Amygdala (tissue), 56 donors: Measurements from ENCODE around the gene TMEM38A.

Experiments
- DNase-seq, 56 donors: peaks; one replicate each; lab custom pipeline; 2025; lab: John Stamatoyannopoulos, UW

TMEM38A gene

DNA sequence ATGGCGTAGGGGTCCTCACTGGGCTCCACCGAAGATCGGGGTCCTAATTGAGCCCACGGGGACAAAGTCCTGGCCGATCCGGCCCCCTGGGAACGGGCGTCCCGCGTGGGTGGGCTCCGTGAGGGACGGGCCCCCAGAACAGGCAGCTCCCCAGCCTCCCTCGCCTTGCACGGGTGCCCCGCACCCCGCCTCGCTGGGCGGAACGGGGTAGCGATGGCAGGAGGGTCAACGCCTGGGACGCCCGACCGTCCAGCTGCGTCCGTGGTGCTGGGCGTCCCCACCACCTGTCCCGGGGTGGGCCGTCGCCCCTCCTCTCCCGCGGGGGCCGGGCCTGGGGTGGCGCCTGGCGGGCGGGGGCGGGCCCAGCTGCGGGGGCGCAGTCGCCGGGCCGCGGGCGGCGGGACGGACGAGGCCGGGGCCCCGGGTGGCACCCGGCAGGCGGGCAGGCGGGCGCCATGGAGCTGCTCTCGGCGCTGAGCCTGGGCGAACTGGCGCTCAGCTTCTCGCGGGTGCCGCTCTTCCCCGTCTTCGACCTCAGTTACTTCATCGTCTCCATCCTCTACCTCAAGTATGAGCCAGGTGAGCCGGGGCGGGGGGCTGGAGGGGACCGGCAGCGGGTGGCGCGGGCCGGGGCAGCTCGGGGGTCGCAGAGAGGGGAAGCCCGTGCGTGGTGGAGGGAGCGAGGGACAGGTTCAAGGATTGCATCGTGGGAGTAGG is at the start of gene TMEM38A:
Gene TMEM38A, plus strand, starts transcription at position 377 of the 717 bp plus-strand sequence. Its CDS starts 79 bp downstream, at position 456.
- DNase-seq, result peak in 30 of 56 donors; percentile 10 to 52 (median 32)

GRCh38 chr19:16612636-16613035 is 48.3 kb upstream of the TMEM38A start:
- no peak for DNase-seq

- DNase-seq, result no peak
These were observed 47.1 kb upstream of the TMEM38A start for GRCh38 chr19:16613841-16614240.

- no peak for DNase-seq
These were observed 46.0 kb upstream of the TMEM38A start for GRCh38 chr19:16614941-16615340.

DNA sequence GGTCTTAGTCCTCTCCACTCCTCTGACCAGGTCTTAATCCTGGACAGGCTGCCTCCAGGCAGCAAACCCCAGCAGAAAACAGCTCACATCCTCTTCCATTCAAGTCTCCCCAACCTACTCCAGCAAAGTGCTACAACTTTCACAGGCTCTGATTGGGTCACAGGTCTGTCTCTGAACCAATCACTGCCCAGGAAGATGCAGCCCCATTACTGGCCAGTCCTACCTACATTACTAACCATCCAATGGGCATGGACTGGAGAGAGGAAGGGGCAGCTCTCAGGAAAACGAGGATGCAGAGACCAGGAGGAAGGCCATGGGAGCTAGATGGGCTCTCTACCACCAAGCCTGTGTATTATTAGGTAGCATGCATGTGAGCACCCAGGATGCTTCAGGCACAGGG is 45.1 kb upstream of the TMEM38A start:
- no peak for DNase-seq

DNA sequence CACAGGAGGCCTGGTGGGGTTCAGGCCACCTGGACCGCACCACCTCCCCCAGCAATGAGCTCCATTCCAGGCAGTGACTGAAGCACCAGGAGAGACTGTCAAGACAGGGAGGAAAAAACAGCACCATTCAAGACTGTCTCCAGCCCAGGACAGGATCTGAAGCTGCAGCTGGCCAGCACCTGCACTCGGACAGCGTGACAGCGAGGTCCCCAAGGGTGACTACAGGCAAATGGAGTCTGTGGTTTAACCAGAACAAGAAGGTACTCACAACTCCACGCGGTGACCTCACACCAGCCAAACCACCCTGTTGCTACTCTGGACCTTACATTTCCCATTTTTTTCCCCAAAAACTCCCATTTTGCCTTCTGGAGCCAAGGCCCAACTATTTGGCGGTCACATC is 42.7 kb upstream of the TMEM38A start:
- no peak for DNase-seq

DNA sequence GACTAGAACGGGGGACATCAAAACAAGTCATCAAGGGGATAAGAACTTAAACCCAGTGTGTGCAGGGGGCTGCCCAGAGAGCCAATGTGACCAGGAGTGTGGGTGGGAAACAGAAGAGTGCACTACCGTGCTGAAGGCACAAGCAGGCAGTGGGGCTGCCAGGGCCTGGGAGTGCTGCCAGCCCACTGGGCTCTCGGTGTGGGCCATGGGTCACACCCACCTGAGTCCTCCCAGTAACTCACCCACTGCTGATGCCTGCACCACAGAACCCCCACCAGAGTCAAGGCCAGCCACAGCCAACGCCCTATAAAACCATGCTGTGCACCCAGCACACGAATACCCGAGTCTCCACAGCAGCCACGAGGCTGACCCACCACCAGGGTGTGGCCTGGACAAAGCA is 41.5 kb upstream of the TMEM38A start:
- peak in 2 of 56 donors; percentile 5 to 25 for DNase-seq

DNA sequence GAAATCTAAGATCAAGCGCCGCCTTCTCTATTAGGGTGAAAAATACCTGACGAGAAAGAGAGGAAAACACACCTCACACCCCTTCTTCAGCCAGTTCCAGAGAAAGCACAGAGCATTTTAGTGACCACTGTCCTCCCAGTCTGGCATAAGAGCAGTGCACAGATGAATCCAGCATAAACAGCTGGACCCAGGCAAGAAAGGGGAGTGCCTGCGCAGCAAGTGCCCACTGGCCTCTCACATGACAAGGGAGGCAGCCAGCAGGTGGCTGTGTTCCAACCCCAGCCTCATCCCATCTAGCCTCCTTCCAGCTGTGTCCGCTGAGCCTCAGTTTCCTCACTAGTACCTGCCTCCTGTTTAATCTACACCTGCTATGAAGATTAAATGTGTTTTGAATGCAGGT is 40.9 kb upstream of the TMEM38A start:
- DNase-seq, result peak in 4 of 56 donors; percentile 2 to 20 (median 12)

GRCh38 chr19:16620584-16620983 is 40.4 kb upstream of the TMEM38A start:
- DNase-seq, result no peak

DNA sequence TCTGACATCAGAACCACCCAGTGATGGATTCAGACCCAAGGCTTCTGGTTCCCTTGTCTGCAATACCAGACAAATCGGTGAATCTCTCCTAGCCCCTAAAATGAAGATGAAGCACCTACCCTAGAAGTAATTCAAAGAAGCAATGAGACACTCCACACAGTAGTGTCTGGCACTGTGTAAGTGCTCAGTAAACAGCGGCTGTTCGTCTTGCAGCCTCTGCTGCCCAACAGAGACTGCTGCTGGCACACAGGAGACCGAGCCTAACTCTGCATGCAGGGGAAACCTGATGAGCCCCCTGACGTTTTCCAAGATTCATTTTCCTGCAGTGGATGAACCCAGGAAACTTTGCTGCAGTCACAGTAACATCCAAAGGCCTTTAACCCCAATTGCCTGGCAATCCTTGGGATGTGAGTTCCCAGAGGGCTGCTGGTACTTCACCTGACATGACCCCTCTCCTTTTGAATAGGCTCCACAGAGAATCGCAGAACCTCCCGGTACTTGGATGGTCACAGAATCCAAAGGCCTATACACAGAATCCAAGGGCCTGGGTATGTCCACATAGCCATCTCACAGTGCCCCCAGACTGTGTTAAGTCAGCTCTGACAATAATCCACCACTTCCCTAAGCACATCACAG is 39.7 kb upstream of the TMEM38A start:
- no peak for DNase-seq

DNA sequence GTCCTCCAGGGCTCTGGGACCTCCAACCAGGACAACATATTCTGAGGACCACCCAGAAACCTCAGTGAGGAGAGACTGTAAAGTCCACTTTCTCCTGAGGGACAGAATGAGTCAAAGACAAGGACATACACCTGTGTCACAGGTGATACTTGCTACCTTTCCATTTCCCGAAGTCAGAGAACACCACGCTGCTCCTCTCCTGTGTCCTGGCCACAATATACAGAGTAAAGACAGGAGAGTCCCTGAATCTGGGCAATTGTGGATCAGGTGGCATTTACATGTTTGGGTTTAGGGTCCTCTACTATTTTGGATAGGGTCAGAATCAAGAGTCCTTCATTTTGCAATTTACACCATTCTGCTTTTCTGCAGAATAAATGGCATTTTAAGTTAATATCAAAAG is 37.9 kb upstream of the TMEM38A start:
- no peak for DNase-seq

- DNase-seq, result no peak
These were observed 37.4 kb upstream of the TMEM38A start for GRCh38 chr19:16623576-16623975.

- no peak for DNase-seq
These were observed 36.7 kb upstream of the TMEM38A start for GRCh38 chr19:16624236-16624635.

GRCh38 chr19:16625163-16625958 is 35.6 kb upstream of the TMEM38A start:
- DNase-seq, result no peak

- DNase-seq, result no peak
These were observed 34.1 kb upstream of the TMEM38A start for GRCh38 chr19:16626796-16627192.

DNA sequence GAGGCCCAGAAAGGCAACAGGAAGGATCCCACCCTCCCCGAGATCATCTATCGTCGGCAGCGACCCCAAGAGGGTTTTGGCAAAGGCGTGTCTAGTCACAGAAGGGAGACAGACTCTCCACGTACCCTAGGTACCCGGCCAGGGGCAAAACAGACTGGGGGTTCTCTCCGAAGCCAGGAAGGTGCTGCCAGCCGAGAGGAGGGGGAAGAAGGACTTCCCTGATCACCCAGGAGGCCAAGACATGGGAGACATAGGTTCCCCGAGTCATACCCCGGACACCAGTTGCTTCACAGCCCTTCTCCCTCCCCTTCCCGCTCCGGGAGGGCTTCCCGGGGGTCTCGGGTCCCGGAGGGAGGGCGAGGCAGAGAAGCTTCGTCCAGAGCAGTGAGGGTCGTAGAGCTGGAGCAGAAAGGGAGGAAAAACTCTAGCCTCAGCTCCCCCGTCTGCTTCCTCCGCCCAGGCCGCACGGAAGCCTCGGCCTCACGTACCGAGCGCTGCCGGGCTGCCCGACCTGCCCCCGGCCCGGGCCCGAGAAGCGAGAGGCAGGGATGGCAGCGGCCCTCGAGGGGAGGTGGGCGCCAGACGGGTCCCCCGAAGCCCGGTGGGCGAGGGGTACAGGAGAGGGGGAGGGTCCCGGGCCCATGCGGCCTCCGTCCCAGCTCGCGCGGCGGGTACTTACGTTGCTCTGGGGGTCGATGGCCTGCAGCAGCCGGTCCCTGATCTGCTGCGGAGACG is 33.6 kb upstream of the TMEM38A start:
- DNase-seq, result peak in 1 of 56 donors; percentile 4

- DNase-seq, result no peak
These were observed 33.1 kb upstream of the TMEM38A start for GRCh38 chr19:16627928-16628182.

DNA sequence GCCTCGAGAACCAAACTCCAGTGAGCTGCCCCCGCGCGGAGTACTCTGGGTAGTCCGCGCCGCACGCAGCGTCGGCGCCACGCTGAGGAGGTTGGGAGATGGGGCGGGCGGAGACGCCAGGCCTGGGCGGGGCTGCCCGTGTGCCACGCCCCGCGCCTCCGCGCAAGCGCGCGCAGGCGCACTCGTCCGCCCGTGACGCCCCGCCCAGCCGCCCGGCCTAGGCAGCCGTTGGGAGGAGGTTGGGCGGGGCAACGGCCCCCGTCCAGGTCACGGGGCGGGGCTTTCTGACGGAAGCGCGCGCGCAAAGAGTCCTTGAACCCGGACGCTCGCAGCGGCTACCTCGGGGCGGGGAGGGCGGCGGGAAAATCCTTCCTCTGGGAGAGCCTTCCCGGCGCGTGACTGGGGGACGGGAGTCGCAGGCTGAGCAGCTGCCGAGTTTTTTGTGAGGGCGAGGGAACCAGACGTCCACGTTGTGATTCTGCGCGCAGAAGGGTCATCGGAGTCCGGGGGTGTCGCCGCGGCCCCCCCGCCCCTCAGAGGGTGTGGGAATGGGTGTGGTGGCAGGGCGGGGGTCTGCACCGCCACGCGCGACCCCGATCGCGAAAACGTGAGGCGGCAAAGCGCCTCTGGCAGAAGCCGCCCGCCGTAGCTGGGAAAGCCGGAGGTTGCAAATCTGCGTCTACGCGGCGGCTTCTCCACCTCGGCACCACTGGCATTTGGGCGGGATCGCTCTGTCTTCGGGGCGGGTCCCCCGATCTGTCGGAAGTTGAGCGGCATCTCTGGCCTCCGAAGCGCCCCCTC is 32.6 kb upstream of the TMEM38A start, which contains the start of gene MED26:
Gene MED26, minus strand, starts transcription at position 22 of the 801 bp plus-strand sequence. CDS start 261 bp downstream, outside the sequence.
- peak; percentile 53 to 99 (median 92) for DNase-seq

DNA sequence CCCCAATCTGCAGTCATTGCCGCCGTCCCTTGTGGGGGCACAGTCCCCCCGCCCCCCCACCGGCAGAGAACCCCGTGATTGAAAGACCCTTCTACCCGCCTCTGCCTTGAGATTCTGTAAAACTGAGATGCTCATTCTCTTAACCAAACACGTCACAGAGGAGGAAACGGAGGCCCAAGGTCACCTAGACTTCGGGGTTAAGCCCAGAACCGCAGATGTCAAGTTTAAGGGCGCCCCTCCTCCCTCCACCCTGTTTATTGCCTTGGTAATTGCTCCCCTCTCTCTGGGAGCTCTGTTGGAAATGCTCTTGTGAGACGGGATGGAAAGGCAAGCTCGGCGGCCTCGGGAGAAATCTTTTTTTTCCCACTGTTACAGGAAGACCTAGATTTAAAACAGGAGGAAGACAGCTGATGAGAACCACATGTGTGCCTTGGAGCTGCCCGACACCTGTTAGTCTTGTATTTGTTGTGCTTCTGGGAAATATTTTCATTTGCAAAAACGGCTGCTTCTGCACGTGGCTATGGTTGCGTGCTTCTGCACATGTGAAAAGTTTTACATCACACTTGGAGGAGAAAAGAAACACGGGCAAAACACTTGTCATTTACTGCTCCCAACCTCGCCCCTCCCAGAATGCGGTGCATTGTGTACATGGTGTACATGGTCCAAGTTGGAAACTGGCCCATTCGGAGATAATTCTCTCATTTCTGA is 31.8 kb upstream of the TMEM38A start:
- peak in 3 of 56 donors; percentile 12 to 36 (median 20) for DNase-seq
